GM19099 (cell line): ENCODE data around the gene C20orf173.

Experiments
- POLR2A ChIP-seq: IDR thresholded peaks from 3 replicates; pipeline ENCODE4 v1.6.1; 2011; ENCODE audit warnings: low read depth; ENCODE audit not compliant: insufficient read length; ENCODE audit errors: extremely low read depth

The C20orf173 gene

GRCh38 chr20:35529552-35529951 is at the start of gene C20orf173:
Gene C20orf173, minus strand, starts transcription at chr20:35529652. Its CDS starts 279 bp downstream, at chr20:35529373.
- no peak for TF ChIP-seq POLR2A

- no peak for TF ChIP-seq POLR2A
Measured at GRCh38 chr20:35579196-35579595, 49.7 kb upstream of the C20orf173 start.

GRCh38 chr20:35578469-35578868 is 49.0 kb upstream of the C20orf173 start:
- no peak for TF ChIP-seq POLR2A

- no peak for TF ChIP-seq POLR2A
Measured at GRCh38 chr20:35576816-35577215, 47.4 kb upstream of the C20orf173 start.

- TF ChIP-seq POLR2A: no peak
Measured at GRCh38 chr20:35575958-35576357, 46.5 kb upstream of the C20orf173 start.

GRCh38 chr20:35572838-35573237 is 43.4 kb upstream of the C20orf173 start:
- TF ChIP-seq POLR2A: no peak

GRCh38 chr20:35571555-35571954 is 42.1 kb upstream of the C20orf173 start:
- TF ChIP-seq POLR2A: no peak

- TF ChIP-seq POLR2A: no peak
Measured at GRCh38 chr20:35568645-35569044, 39.2 kb upstream of the C20orf173 start.

- TF ChIP-seq POLR2A: no peak
Measured at GRCh38 chr20:35564905-35565304, 35.5 kb upstream of the C20orf173 start.

GRCh38 chr20:35563834-35564233 is 34.4 kb upstream of the C20orf173 start:
- TF ChIP-seq POLR2A: no peak

- TF ChIP-seq POLR2A: no peak
Measured at GRCh38 chr20:35562541-35563110, 33.2 kb upstream of the C20orf173 start.

GRCh38 chr20:35561671-35562070 is 32.2 kb upstream of the C20orf173 start:
- no peak for TF ChIP-seq POLR2A

- TF ChIP-seq POLR2A: no peak
Measured at GRCh38 chr20:35561268-35561667, 31.8 kb upstream of the C20orf173 start.

- no peak for TF ChIP-seq POLR2A
Measured at GRCh38 chr20:35560541-35560940, 31.1 kb upstream of the C20orf173 start.

GRCh38 chr20:35560105-35560511 is 30.7 kb upstream of the C20orf173 start:
- TF ChIP-seq POLR2A: no peak

- TF ChIP-seq POLR2A: no peak
Measured at GRCh38 chr20:35559042-35559693, 29.7 kb upstream of the C20orf173 start.

GRCh38 chr20:35558451-35558850 is 29.0 kb upstream of the C20orf173 start:
- no peak for TF ChIP-seq POLR2A
